Uterus (tissue), 4 donors: ENCODE measurements around the gene DSG4. TPM values are rescaled to one million over a fixed set of nuclear protein-coding genes. Genes with fewer than 3 reads are reported as not detected.

Source experiments
- DNase-seq, 2 donors: peaks; one replicate each; pipeline ENCODE4 v3.0.0-alpha.2; 2019 to 2020
- H3K27ac ChIP-seq, 2 donors: fragments of 200-600 bp; sonication (generic); 1 replicate in 1 of 2; 2 replicates in 1 of 2; pipeline ENCODE4 v1.5.1; 2016 to 2018
- H3K27me3 ChIP-seq, 2 donors: fragments of 200-600 bp; sonication (generic); one replicate each; pipeline ENCODE4 v1.5.1; 2018 to 2019; ENCODE audit warnings: control low read depth in 1 of 2
- H3K36me3 ChIP-seq, 2 donors: fragments of 200-600 bp; sonication (generic); one replicate each; pipeline ENCODE4 v1.5.1; 2019; ENCODE audit warnings: control low read depth in 1 of 2
- H3K4me1 ChIP-seq, 2 donors: fragments of 200-600 bp; sonication (generic); one replicate each; pipeline ENCODE4 v1.5.1; 2018 to 2019; ENCODE audit warnings: control low read depth in 1 of 2
- H3K4me3 ChIP-seq, 2 donors: fragments of 200-600 bp; sonication (generic); 1 replicate in 1 of 2; 2 replicates in 1 of 2; pipeline ENCODE4 v1.5.1; 2018 to 2019; ENCODE audit warnings: mild to moderate bottlenecking in 1 of 2
- H3K9me3 ChIP-seq, 2 donors: fragments of 200-600 bp; sonication (generic); one replicate each; pipeline ENCODE4 v1.5.1; 2019; ENCODE audit warnings: control low read depth in 1 of 2
- POLR2A ChIP-seq, 2 donors: fragments of 450-650 bp; IDR thresholded peaks; one replicate each; pipeline ENCODE4 v1.6.1; 2016; ENCODE audit warnings: antibody characterized with exemption in 2 of 2, mild to moderate bottlenecking in 1 of 2, moderate library complexity in 1 of 2
- intact Hi-C: fragments of 100-400 bp; cut with DNase I; formaldehyde crosslinking; loops from one replicate; pipeline ENCODE4 v1.15.1; 2023; ENCODE audit warnings: low total_unique reads
- total RNA-seq, 4 donors: library from RNA; depleted of rRNA in 3 of 4; stranded (reverse); fragments of >200 nt in 3 of 4; gene quantifications; one replicate each; pipeline versions ENCODE4 v1.1.0 to v1.2.4, GENCODE V29; 2014 to 2023
- TF ChIP-seq, protein P1 (sequence below), 4 experiments: fragments of 200-600 bp in 2 of 4; fragments of 450-650 bp in 2 of 4; sonication (generic) in 2 of 4; IDR thresholded peaks; one replicate each; pipeline ENCODE4 v1.5.1; 2016 to 2019; ENCODE audit warnings: antibody characterized with exemption in 4 of 4, mild to moderate bottlenecking in 2 of 4, moderate library complexity in 1 of 4
- donor health status: DM: yes; HTN: yes; CAD: no.

The DSG4 gene
- total RNA-seq, 4 donors from 2014 or later, result 0.07 TPM; not detected in 3

- intact Hi-C loops, result no loop called here
- H3K27me3 ChIP-seq, result no peaks in the 10 kb centered on the region
- H3K27ac ChIP-seq, result no peak overlapping the region
- no peaks in the 10 kb centered on the region for H3K9me3 ChIP-seq
- no peaks in the 10 kb centered on the region for H3K36me3 ChIP-seq
- TF ChIP-seq, protein P1, sequence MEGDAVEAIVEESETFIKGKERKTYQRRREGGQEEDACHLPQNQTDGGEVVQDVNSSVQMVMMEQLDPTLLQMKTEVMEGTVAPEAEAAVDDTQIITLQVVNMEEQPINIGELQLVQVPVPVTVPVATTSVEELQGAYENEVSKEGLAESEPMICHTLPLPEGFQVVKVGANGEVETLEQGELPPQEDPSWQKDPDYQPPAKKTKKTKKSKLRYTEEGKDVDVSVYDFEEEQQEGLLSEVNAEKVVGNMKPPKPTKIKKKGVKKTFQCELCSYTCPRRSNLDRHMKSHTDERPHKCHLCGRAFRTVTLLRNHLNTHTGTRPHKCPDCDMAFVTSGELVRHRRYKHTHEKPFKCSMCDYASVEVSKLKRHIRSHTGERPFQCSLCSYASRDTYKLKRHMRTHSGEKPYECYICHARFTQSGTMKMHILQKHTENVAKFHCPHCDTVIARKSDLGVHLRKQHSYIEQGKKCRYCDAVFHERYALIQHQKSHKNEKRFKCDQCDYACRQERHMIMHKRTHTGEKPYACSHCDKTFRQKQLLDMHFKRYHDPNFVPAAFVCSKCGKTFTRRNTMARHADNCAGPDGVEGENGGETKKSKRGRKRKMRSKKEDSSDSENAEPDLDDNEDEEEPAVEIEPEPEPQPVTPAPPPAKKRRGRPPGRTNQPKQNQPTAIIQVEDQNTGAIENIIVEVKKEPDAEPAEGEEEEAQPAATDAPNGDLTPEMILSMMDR (IDR thresholded peaks at IDR 0.05), result no peak
- no peak for TF ChIP-seq POLR2A (IDR thresholded peaks at IDR 0.05)
- no peak overlapping the region for H3K4me3 ChIP-seq
- DNase-seq, result no peak
- H3K4me1 ChIP-seq, result no peaks in the 10 kb centered on the region
These were observed 10.2 kb downstream of the DSG4 start for GRCh38 chr18:31386741-31387140.

DNA sequence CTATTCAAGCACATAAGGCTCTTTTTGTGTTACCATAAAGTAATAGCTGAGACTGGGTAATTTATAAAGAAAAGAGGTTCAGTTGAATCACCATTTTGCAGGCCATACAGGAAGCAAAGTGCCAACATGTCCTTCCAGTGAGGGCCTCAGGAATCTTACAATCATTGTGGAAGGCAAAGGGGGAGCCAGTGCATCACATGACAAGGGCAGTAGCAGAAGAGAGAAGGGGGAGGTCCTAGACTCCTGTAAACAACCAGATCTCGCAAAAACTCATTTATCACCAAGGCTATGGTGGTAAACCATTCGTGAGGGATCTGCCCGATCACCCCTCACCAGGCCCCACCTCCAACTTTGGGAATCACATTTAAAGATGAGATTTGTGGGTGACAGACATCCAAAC, 16.7 kb downstream of the DSG4 start:
- no peaks in the 10 kb centered on the region for H3K27me3 ChIP-seq
- H3K4me3 ChIP-seq, result no peak overlapping the region
- H3K9me3 ChIP-seq, result no peaks in the 10 kb centered on the region
- H3K4me1 ChIP-seq, result no peaks in the 10 kb centered on the region
- TF ChIP-seq, protein P1 (IDR thresholded peaks at IDR 0.05), result no peak
- no peaks in the 10 kb centered on the region for H3K36me3 ChIP-seq
- no peak overlapping the region for H3K27ac ChIP-seq
- no peak for DNase-seq
- intact Hi-C loops, result no loop called here

GRCh38 chr18:31396796-31397612, 20.4 kb downstream of the DSG4 start:
- Histone ChIP-seq H3K27me3 (no peaks in the 10 kb centered on the region), H3K36me3 (no peaks in the 10 kb centered on the region), H3K4me3 (no peak overlapping the region), H3K27ac (no peak overlapping the region), H3K9me3 (no peaks in the 10 kb centered on the region), H3K4me1 (no peaks in the 10 kb centered on the region)
- no peak for DNase-seq
- intact Hi-C loops, result no loop called here
- TF ChIP-seq POLR2A (IDR thresholded peaks at IDR 0.05), result no peak
- TF ChIP-seq, protein P1 (IDR thresholded peaks at IDR 0.05), result no peak

DNA sequence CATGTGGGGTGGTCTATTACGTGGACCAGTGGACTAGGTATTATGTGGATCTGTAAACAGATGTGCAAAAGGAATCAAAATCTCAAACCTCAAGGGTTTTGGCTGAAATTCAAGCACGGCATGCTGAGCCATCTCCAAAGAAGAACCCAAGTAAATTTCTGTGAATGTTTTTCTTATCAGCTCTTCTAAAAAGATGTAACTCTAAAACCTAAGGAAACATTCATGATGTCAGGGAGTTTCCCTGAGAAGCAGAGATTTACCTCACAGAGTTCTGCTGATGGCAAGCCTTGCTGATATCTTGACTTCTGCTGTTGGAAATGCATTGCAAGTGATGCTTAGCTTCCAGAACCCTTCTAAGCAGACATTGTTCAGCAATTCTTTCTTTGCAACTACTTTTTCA, 21.6 kb downstream of the DSG4 start:
- Histone ChIP-seq H3K27ac (no peak overlapping the region), H3K4me1 (no peaks in the 10 kb centered on the region), H3K27me3 (no peaks in the 10 kb centered on the region), H3K9me3 (no peaks in the 10 kb centered on the region), H3K36me3 (no peaks in the 10 kb centered on the region), H3K4me3 (no peak overlapping the region)
- no peak for TF ChIP-seq POLR2A (IDR thresholded peaks at IDR 0.05)
- TF ChIP-seq, protein P1 (IDR thresholded peaks at IDR 0.05), result no peak
- DNase-seq, result no peak
- intact Hi-C loops, result no loop called here

- H3K27me3 ChIP-seq, result no peaks in the 10 kb centered on the region
- no peak for TF ChIP-seq POLR2A (IDR thresholded peaks at IDR 0.05)
- TF ChIP-seq, protein P1 (IDR thresholded peaks at IDR 0.05), result no peak
- H3K36me3 ChIP-seq, result no peaks in the 10 kb centered on the region
- intact Hi-C loops, result no loop called here
- no peak for DNase-seq
- H3K4me1 ChIP-seq, result no peaks in the 10 kb centered on the region
- H3K4me3 ChIP-seq, result no peak overlapping the region
- H3K9me3 ChIP-seq, result no peaks in the 10 kb centered on the region
- H3K27ac ChIP-seq, result no peak overlapping the region
These were observed 22.9 kb downstream of the DSG4 start for GRCh38 chr18:31399306-31400032.
